IMR-90 (cell line): ENCODE measurements around the gene HTR2A. TPM values are rescaled to one million over a fixed set of nuclear protein-coding genes. Genes with fewer than 3 reads are reported as not detected.

Experiments used
- ATAC-seq: fragments of 200-7000 bp; cut with Tn5 transposase; 2 replicates; pipeline ENCODE4 v1.9.1; 2020; ENCODE audit warnings: low read depth, mild to moderate bottlenecking, moderate library complexity
- BruUV-seq: library from RNA; stranded (reverse); fragments of 400-500 nt; replicated peaks from 2 replicates; lab custom pipeline; 2021; lab: Mats Ljungman, UMichigan
- CTCF ChIA-PET: fragments of 300-600 bp; formaldehyde crosslinking; extraction: SDS; loops from one replicate; lab custom pipeline; 2021; ENCODE audit warnings: antibody characterized with exemption; lab: Yijun Ruan, JAX
- POLR2A ChIA-PET: fragments of 300-600 bp; sonication (Branson Sonifier 250); formaldehyde crosslinking; loops from one replicate; lab custom pipeline; 2022; ENCODE audit warnings: antibody characterized with exemption; ENCODE audit not compliant: unreplicated experiment; lab: Charles Lee
- DNase-seq: peaks from one replicate; pipeline ENCODE4 v3.0.0; 2013
- H2AFZ ChIP-seq: replicated peaks from 2 replicates; pipeline ENCODE3; 2013; ENCODE audit warnings: low read length, mild to moderate bottlenecking; ENCODE audit not compliant: poor library complexity
- H2AK5ac ChIP-seq: 2 replicates; pipeline ENCODE4 v1.6.1; 2013; ENCODE audit warnings: low read depth, low read length, inconsistent platforms
- H2AK9ac ChIP-seq: replicated peaks from 2 replicates; pipeline ENCODE3; 2013; ENCODE audit warnings: mild to moderate bottlenecking, low read depth, low read length, moderate library complexity; ENCODE audit not compliant: poor library complexity
- H2BK120ac ChIP-seq: 2 replicates; pipeline ENCODE4 v1.6.1; 2013; ENCODE audit warnings: low read depth, low read length, inconsistent platforms
- H2BK15ac ChIP-seq: 3 replicates; pipeline ENCODE4 v1.6.1; 2013; ENCODE audit warnings: low read depth, low read length, inconsistent platforms
- H2BK20ac ChIP-seq: 2 replicates; pipeline ENCODE4 v1.6.1; 2013; ENCODE audit warnings: low read depth, mild to moderate bottlenecking, inconsistent platforms, low read length, moderate library complexity
- H2BK5ac ChIP-seq: 2 replicates; pipeline ENCODE4 v1.6.1; 2013; ENCODE audit warnings: mild to moderate bottlenecking, low read depth, low read length, inconsistent platforms; ENCODE audit not compliant: poor library complexity, severe bottlenecking
- H3K14ac ChIP-seq: replicated peaks from 2 replicates; pipeline ENCODE4 v1.6.1; 2013; ENCODE audit warnings: low read depth, low read length, inconsistent platforms
- H3K18ac ChIP-seq: 2 replicates; pipeline ENCODE4 v1.6.1; 2013; ENCODE audit warnings: low read depth, low read length, control low read depth
- H3K23ac ChIP-seq: 2 replicates; pipeline ENCODE4 v1.6.1; 2013; ENCODE audit warnings: low read depth, low read length, inconsistent platforms
- H3K27ac ChIP-seq: 2 replicates; pipeline ENCODE4 v1.5.1; 2013; ENCODE audit warnings: mild to moderate bottlenecking, control low read depth, low read length; ENCODE audit not compliant: insufficient read depth
- H3K27me3 ChIP-seq: 2 replicates; pipeline ENCODE4 v1.6.1; 2013; ENCODE audit warnings: low read length; ENCODE audit not compliant: control insufficient read depth, insufficient read depth
- H3K36me3 ChIP-seq: 2 replicates; pipeline ENCODE4 v1.6.1; 2013; ENCODE audit warnings: low read length, mixed read lengths; ENCODE audit not compliant: control insufficient read depth, insufficient read depth
- H3K4ac ChIP-seq: 2 replicates; pipeline ENCODE4 v1.6.1; 2013; ENCODE audit warnings: low read depth, low read length, inconsistent platforms
- H3K4me1 ChIP-seq: 2 replicates; pipeline ENCODE4 v1.6.1; 2013; ENCODE audit warnings: low read length, mixed read lengths; ENCODE audit not compliant: control insufficient read depth, insufficient read depth
- H3K4me2 ChIP-seq: 2 replicates; pipeline ENCODE4 v1.6.1; 2013; ENCODE audit warnings: low read depth, mild to moderate bottlenecking, control low read depth, low read length, moderate library complexity
- H3K4me3 ChIP-seq: 2 replicates; pipeline ENCODE4 v1.5.1; 2013; ENCODE audit warnings: low read depth, mild to moderate bottlenecking, control low read depth, low read length, moderate library complexity; ENCODE audit not compliant: insufficient read depth
- H3K56ac ChIP-seq: 2 replicates; pipeline ENCODE4 v1.6.1; 2013; ENCODE audit warnings: low read length, inconsistent platforms; ENCODE audit not compliant: insufficient read depth; ENCODE audit errors: extremely low read depth
- H3K79me1 ChIP-seq, 2 experiments: 2 replicates each; pipeline ENCODE4 v1.6.1; 2013; ENCODE audit warnings: low read length in 2 of 2, inconsistent platforms in 1 of 2, low read depth in 1 of 2
- H3K9ac ChIP-seq: 2 replicates; pipeline ENCODE4 v1.6.1; 2013; ENCODE audit warnings: low read depth, low read length, control low read depth
- H3K9me1 ChIP-seq: 2 replicates; pipeline ENCODE4 v1.6.1; 2013; ENCODE audit warnings: low read length, inconsistent platforms; ENCODE audit not compliant: insufficient read depth
- H3K9me3 ChIP-seq: 2 replicates; pipeline ENCODE4 v1.6.1; 2013; ENCODE audit warnings: low read length; ENCODE audit not compliant: control insufficient read depth, insufficient read depth
- H4K20me1 ChIP-seq: 2 replicates; pipeline ENCODE4 v1.6.1; 2013; ENCODE audit warnings: low read length, inconsistent platforms; ENCODE audit not compliant: insufficient read depth
- H4K5ac ChIP-seq: 2 replicates; pipeline ENCODE4 v1.6.1; 2013; ENCODE audit warnings: mild to moderate bottlenecking, low read depth, low read length, control low read depth
- H4K8ac ChIP-seq, 2 experiments: 2 replicates each; pipeline ENCODE4 v1.6.1; 2013; ENCODE audit warnings: low read depth in 2 of 2, low read length in 2 of 2, control low read depth in 1 of 2, inconsistent platforms in 1 of 2
- H4K91ac ChIP-seq: 2 replicates; pipeline ENCODE4 v1.6.1; 2013; ENCODE audit warnings: low read depth, low read length, inconsistent platforms; ENCODE audit not compliant: insufficient read depth
- CEBPB ChIP-seq: IDR thresholded peaks from 2 replicates; pipeline ENCODE4 v1.6.1; 2012; ENCODE audit warnings: low read depth, low read length, improper control_type of control experiment
- FOS ChIP-seq: fragments of 150-350 bp; IDR thresholded peaks from 2 replicates; pipeline ENCODE4 v1.6.1; 2016; ENCODE audit warnings: low read depth, low read length
- MAFK ChIP-seq: IDR thresholded peaks from 2 replicates; pipeline ENCODE4 v1.6.1; 2012; ENCODE audit warnings: low read depth, low read length, improper control_type of control experiment
- MXI1 ChIP-seq: IDR thresholded peaks from 2 replicates; pipeline ENCODE4 v1.6.1; 2012; ENCODE audit warnings: low read depth, mild to moderate bottlenecking, low read length, moderate library complexity, borderline replicate concordance
- POLR2A ChIP-seq: IDR thresholded peaks from 2 replicates; pipeline ENCODE4 v1.6.1; 2012; ENCODE audit warnings: mild to moderate bottlenecking, low read depth, low read length
- RAD21 ChIP-seq: IDR thresholded peaks from 2 replicates; pipeline ENCODE4 v1.6.1; 2012; ENCODE audit warnings: low read length, improper control_type of control experiment
- RCOR1 ChIP-seq: IDR thresholded peaks from 2 replicates; pipeline ENCODE4 v1.6.1; 2012; ENCODE audit warnings: mild to moderate bottlenecking, low read length, improper control_type of control experiment; ENCODE audit not compliant: insufficient replicate concordance
- RFX5 ChIP-seq: IDR thresholded peaks from 2 replicates; pipeline ENCODE4 v1.8.0; 2012; ENCODE audit warnings: low read depth, mild to moderate bottlenecking, low read length, moderate library complexity
- SMC3 ChIP-seq: fragments of 150-350 bp; IDR thresholded peaks from 2 replicates; pipeline ENCODE4 v1.6.1; 2016; ENCODE audit warnings: low read depth, mild to moderate bottlenecking, antibody characterized with exemption, low read length, moderate library complexity
- WGBS, 2 experiments: methylation state at CpG; one replicate each; pipeline versions ENCODE4 v1.1.5 to v1.1.7; 2013; ENCODE audit warnings: missing lambda C conversion rate in 2 of 2; ENCODE audit not compliant: insufficient read length in 1 of 2; ENCODE audit errors: extremely low coverage in 2 of 2; 5-methylcytosine and 5-hydroxymethylcytosine counted together
- dilution Hi-C: fragments of 300-500 bp; cut with HindIII; formaldehyde crosslinking; loops from one replicate; pipeline ENCODE4 v1.14.3; 2018; ENCODE audit warnings: low sequenced_read_pairs; ENCODE audit not compliant: unreplicated experiment
- in situ Hi-C: fragments of 300-500 bp; cut with MboI; formaldehyde crosslinking; loops from 3 replicates; pipeline ENCODE4 v1.14.3; 2019; ENCODE audit warnings: low sequenced_read_pairs, inconsistent platforms, mixed read lengths
- intact Hi-C: fragments of 100-400 bp; cut with micrococcal nuclease; formaldehyde crosslinking; loops from 2 replicates; pipeline ENCODE4 v1.10.0; 2022
- polyA plus RNA-seq, 3 experiments: library from polyadenylated mRNA; depleted of rRNA; stranded (reverse); fragments of >200 nt; gene quantifications; 2 replicates each; pipeline ENCODE4 v1.2.3, GENCODE V29; 2012; ENCODE audit warnings: low replicate concordance in 1 of 3
- total RNA-seq: library from RNA; depleted of rRNA; stranded (reverse); fragments of >200 nt; gene quantifications from 2 replicates; pipeline ENCODE4 v1.2.3, GENCODE V29; 2012
- TF ChIP-seq, protein P1 (sequence below): fragments of 150-350 bp; IDR thresholded peaks from 2 replicates; pipeline ENCODE4 v1.6.1; 2017; ENCODE audit warnings: mild to moderate bottlenecking, antibody characterized with exemption, low read length, low read depth
- TF ChIP-seq, protein P2 (sequence below): conservative IDR thresholded peaks from 2 replicates; pipeline ENCODE4 v1.5.1; 2012; ENCODE audit warnings: mild to moderate bottlenecking, low read depth, low read length, improper control_type of control experiment

HTR2A gene
- total and polyA plus RNA-seq, 2 of the 4 experiments (the other 2 are of a cell fraction): 0.02 TPM; not detected in 1

DNA sequence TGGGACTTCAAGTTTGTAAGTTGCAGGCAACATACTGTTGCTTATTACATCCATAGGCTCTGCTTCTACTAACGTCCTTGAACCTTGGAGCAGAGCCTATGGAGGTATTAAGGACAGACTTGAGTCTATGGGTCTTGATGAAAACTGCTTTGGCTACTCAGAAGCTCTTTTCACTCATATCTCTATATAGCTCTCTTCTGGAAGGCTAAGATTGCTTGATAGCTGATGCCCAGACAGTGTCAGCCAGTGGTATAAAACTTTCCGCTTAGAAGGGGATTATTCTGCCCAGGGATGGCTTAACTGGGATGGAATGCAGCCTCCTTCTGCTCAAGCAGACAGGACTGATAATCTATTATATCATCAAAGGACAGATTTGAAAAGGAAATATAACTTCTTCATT, 74.3 kb downstream of the HTR2A start (continued):
- TF ChIP-seq MAFK: no peak

DNA sequence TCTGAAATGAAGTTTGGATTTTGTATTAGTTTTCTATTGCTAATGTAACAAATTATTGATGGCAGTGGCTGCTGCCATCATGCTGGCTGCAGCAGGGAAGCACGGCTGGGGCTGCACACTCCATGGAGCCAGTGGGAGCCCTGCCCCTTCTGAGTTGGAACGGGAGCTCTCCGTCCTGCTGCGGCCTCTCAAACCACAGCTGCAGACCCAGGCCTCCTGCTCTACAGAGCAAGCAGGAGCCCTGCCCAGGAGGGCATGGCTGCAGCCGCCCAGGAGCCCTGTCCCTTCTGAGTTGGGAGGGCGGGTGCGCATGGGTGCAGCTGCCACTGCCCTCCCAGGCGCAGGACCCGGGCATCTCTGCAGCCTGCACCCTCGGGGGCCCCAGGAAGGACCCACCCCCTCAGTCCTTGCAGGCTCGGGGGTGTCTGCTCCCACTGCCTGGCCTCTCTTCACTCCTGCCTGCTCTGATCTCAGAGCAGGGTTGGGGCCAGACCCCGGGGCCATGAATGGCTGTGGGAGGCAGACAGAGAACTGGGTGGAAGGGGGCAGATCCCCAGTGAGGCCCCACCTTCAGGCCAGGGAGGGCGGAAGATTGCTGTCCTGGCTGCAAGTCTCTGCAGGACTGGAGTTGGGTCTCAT, 78.9 kb downstream of the HTR2A start:
- no peak for ATAC-seq

More for the DNA sequence above, 78.9 kb downstream of the HTR2A start:
- H3K4me2 ChIP-seq: no peak overlapping the region
- dilution Hi-C loops (no loop called here), intact Hi-C loops (no loop called here), in situ Hi-C loops (no loop called here)
- DNase-seq: no peak
- H4K5ac ChIP-seq: no peak overlapping the region
- H2BK20ac ChIP-seq: no peak overlapping the region
- no peak overlapping the region for H3K4me3 ChIP-seq
- H3K23ac ChIP-seq: no peak overlapping the region
- no TSS peak for BruUV-seq
- H3K27me3 ChIP-seq: peaks cover 5% of the 10 kb centered on the region; the same call in 1 of the 2 replicates
- H2BK15ac ChIP-seq: no peak overlapping the region
- H3K9me1 ChIP-seq: no peaks in the 10 kb centered on the region
- no peak overlapping the region for H3K27ac ChIP-seq
- H2AK9ac ChIP-seq: no peak overlapping the region
- ChIA-PET CTCF (no interaction called here), POLR2A (no interaction called here)
- no peak overlapping the region for H4K91ac ChIP-seq
- no peak overlapping the region for H2AFZ ChIP-seq
- H3K56ac ChIP-seq: no peak overlapping the region
- H2AK5ac ChIP-seq: no peak overlapping the region
- WGBS, 2 experiments: 20% methylated on average over 1 of the region's 13 CpGs; no CpG with 5 or more reads in 1 of the 2 experiments
- H3K4me1 ChIP-seq: no peaks in the 10 kb centered on the region
- H3K36me3 ChIP-seq: no peaks in the 10 kb centered on the region
- H4K20me1 ChIP-seq: no peaks in the 10 kb centered on the region
- no peak overlapping the region for H4K8ac ChIP-seq
- no peak overlapping the region for H3K14ac ChIP-seq
- H3K79me1 ChIP-seq: no peaks in the 10 kb centered on the region
- H3K4ac ChIP-seq: no peak overlapping the region
- no peak overlapping the region for H2BK120ac ChIP-seq
- H3K9ac ChIP-seq: no peak overlapping the region
- no peak overlapping the region for H2BK5ac ChIP-seq
- TF ChIP-seq RFX5: no peak
- TF ChIP-seq, protein P1, sequence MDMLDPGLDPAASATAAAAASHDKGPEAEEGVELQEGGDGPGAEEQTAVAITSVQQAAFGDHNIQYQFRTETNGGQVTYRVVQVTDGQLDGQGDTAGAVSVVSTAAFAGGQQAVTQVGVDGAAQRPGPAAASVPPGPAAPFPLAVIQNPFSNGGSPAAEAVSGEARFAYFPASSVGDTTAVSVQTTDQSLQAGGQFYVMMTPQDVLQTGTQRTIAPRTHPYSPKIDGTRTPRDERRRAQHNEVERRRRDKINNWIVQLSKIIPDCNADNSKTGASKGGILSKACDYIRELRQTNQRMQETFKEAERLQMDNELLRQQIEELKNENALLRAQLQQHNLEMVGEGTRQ: no peak
- TF ChIP-seq RAD21: no peak
- TF ChIP-seq CEBPB: no peak
- no peak for TF ChIP-seq SMC3
- no peak for TF ChIP-seq FOS
- TF ChIP-seq, protein P2, sequence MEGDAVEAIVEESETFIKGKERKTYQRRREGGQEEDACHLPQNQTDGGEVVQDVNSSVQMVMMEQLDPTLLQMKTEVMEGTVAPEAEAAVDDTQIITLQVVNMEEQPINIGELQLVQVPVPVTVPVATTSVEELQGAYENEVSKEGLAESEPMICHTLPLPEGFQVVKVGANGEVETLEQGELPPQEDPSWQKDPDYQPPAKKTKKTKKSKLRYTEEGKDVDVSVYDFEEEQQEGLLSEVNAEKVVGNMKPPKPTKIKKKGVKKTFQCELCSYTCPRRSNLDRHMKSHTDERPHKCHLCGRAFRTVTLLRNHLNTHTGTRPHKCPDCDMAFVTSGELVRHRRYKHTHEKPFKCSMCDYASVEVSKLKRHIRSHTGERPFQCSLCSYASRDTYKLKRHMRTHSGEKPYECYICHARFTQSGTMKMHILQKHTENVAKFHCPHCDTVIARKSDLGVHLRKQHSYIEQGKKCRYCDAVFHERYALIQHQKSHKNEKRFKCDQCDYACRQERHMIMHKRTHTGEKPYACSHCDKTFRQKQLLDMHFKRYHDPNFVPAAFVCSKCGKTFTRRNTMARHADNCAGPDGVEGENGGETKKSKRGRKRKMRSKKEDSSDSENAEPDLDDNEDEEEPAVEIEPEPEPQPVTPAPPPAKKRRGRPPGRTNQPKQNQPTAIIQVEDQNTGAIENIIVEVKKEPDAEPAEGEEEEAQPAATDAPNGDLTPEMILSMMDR: no peak
- TF ChIP-seq MXI1: no peak
- TF ChIP-seq POLR2A: no peak
- no peak for TF ChIP-seq RCOR1
- TF ChIP-seq MAFK: no peak
- no peak overlapping the region for H3K18ac ChIP-seq
- peaks cover 1% of the 10 kb centered on the region; the same call in 1 of the 2 replicates for H3K9me3 ChIP-seq
